HL-60 (cell line): ENCODE data around the gene MARCHF2.

ENCODE experiments used
- DNase-seq, 2 experiments: peaks; one replicate each; pipeline ENCODE4 v3.0.0-alpha.2; 2010 to 2020; ENCODE audit warnings: low read depth in 1 of 2, low spot score in 1 of 2
- H3K27ac ChIP-seq: fragments of 250-450 bp; sonication (Bioruptor Pico); replicated peaks from 2 replicates; pipeline ENCODE4 v1.5.1; 2020; ENCODE audit warnings: mild to moderate bottlenecking, moderate library complexity
- H3K27me3 ChIP-seq: fragments of 250-450 bp; sonication (Bioruptor Pico); 2 replicates; pipeline ENCODE4 v1.5.1; 2021; ENCODE audit warnings: mild to moderate bottlenecking, moderate library complexity; ENCODE audit not compliant: insufficient read depth, poor library complexity, severe bottlenecking
- H3K4me3 ChIP-seq: replicated peaks from 2 replicates; pipeline ENCODE4 v1.5.1; 2011; ENCODE audit warnings: mild to moderate bottlenecking, control low read depth, low read length; ENCODE audit not compliant: insufficient read depth
- CTCF ChIP-seq: IDR thresholded peaks from one replicate; pipeline ENCODE4 v1.5.1; 2011; ENCODE audit warnings: low read length, control low read depth, inconsistent platforms; ENCODE audit not compliant: insufficient read depth
- GABPA ChIP-seq: IDR thresholded peaks from 2 replicates; pipeline ENCODE4 v1.6.1; 2012; ENCODE audit warnings: low read depth
- POLR2AphosphoS5 ChIP-seq: IDR thresholded peaks from 2 replicates; pipeline ENCODE4 v1.6.1; 2012; ENCODE audit warnings: low read depth
- REST ChIP-seq: IDR thresholded peaks from 2 replicates; pipeline ENCODE4 v1.6.1; 2012; ENCODE audit warnings: low read depth; ENCODE audit not compliant: insufficient replicate concordance
- SPI1 ChIP-seq: IDR thresholded peaks from 2 replicates; pipeline ENCODE4 v1.6.1; 2012; ENCODE audit warnings: low read depth, mild to moderate bottlenecking, borderline replicate concordance

Gene MARCHF2

GRCh38 chr19:8429044-8429443 is 15.9 kb downstream of the MARCHF2 start:
- no peak for DNase-seq
- Histone ChIP-seq H3K4me3 (no peak overlapping the region), H3K27ac (no peak overlapping the region), H3K27me3 (no peaks in the 10 kb centered on the region)
- no peak for TF ChIP-seq SPI1
- TF ChIP-seq POLR2AphosphoS5, result no peak
- TF ChIP-seq REST, result no peak
- no peak for TF ChIP-seq GABPA
- TF ChIP-seq CTCF, result no peak

DNA sequence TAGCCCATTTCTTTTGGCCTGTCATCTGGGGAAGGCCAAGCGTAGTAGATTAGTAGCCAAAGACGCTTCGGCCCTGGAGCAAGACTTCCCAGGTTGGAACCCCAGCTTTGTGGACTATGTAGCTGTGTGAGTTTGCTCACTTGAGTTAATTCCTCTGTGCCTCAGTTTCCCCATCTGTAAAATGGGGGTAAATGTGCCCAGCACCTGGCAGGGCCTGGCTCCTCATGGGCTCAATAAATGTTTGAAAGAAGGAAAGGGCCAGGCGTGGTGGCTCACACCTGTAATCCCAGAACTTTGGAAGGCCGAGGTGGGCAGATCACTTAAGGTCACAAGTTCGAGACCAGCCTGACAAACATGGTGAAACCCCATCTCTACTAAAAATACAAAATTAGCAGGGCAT is 16.7 kb downstream of the MARCHF2 start:
- no peak for DNase-seq
- H3K27ac ChIP-seq, result no peak overlapping the region
- H3K4me3 ChIP-seq, result no peak overlapping the region
- H3K27me3 ChIP-seq, result no peaks in the 10 kb centered on the region
- no peak for TF ChIP-seq REST

DNA sequence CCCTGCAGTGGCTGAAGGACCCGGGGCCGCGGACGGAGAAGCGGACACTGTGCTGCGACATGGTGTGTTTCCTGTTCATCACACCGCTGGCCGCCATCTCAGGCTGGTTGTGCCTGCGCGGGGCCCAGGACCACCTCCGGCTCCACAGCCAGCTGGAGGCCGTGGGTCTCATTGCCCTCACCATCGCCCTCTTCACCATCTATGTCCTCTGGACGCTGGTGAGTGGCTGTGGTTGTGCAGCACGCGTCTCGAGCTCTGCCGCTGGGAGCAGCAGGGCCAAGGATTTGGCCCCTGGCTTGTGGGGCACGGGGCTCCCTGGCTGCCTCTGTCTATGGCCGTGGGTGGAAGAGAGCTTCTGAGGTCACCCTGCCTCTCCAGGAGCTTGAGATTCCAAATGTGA is 17.5 kb downstream of the MARCHF2 start:
- Histone ChIP-seq H3K27me3 (no peaks in the 10 kb centered on the region), H3K4me3 (no peak overlapping the region), H3K27ac (no peak overlapping the region)
- DNase-seq, result no peak
- TF ChIP-seq GABPA (no peak), SPI1 (no peak), POLR2AphosphoS5 (no peak), REST (no peak), CTCF (no peak)

DNA sequence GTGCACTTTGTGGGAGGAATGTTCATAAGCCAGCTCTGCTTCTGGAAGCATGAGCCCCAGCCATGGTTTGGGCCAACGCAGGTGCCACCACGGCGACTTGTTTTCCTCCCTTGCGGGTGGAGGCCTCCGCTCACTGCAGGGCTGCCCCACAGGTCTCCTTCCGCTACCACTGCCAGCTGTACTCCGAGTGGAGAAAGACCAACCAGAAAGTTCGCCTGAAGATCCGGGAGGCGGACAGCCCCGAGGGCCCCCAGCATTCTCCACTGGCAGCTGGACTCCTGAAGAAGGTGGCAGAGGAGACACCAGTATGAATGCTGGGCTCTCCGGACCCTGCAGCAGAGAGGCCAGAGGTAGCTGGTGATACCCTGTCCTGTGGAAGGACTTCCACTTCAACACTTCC is 25.1 kb downstream of the MARCHF2 start:
- no peak overlapping the region for H3K4me3 ChIP-seq
- no peak for TF ChIP-seq CTCF
- TF ChIP-seq REST, result no peak
- no peak for TF ChIP-seq GABPA
- no peak for TF ChIP-seq SPI1
- no peak for TF ChIP-seq POLR2AphosphoS5
- no peaks in the 10 kb centered on the region for H3K27me3 ChIP-seq
- no peak overlapping the region for H3K27ac ChIP-seq
- no peak for DNase-seq
